NT2/D1 (cell line): Measurements from ENCODE around the gene TEAD1.

Experiments used
- DNase-seq: peaks from one replicate; pipeline ENCODE4 v3.0.0-alpha.2; 2011; ENCODE audit warnings: low read depth, low spot score
- H3K27me3 ChIP-seq: 2 replicates; pipeline ENCODE4 v1.6.0; 2011; ENCODE audit warnings: mild to moderate bottlenecking; ENCODE audit not compliant: insufficient read length, insufficient read depth
- H3K36me3 ChIP-seq: 2 replicates; pipeline ENCODE4 v1.6.1; 2011; ENCODE audit warnings: mild to moderate bottlenecking, low read length, mixed read lengths; ENCODE audit not compliant: insufficient read depth, insufficient read length
- H3K4me1 ChIP-seq: 2 replicates; pipeline ENCODE4 v1.5.1; 2011; ENCODE audit not compliant: insufficient read depth, insufficient read length
- H3K4me3 ChIP-seq: 2 replicates; pipeline ENCODE4 v1.5.1; 2011; ENCODE audit warnings: low read depth; ENCODE audit not compliant: insufficient read length
- H3K9ac ChIP-seq: 2 replicates; pipeline ENCODE4 v1.6.0; 2011; ENCODE audit warnings: low read depth; ENCODE audit not compliant: insufficient read length
- H3K9me3 ChIP-seq: 2 replicates; pipeline ENCODE4 v1.5.1; 2011; ENCODE audit warnings: mild to moderate bottlenecking, low read length; ENCODE audit not compliant: insufficient read depth
- SUZ12 ChIP-seq: IDR thresholded peaks from 2 replicates; pipeline ENCODE4 v1.6.1; 2011; ENCODE audit not compliant: insufficient read length, insufficient read depth; ENCODE audit errors: extremely low read depth
- YY1 ChIP-seq: IDR thresholded peaks from 2 replicates; pipeline ENCODE4 v1.6.1; 2011; ENCODE audit not compliant: insufficient read length, insufficient read depth
- ZNF274 ChIP-seq: IDR thresholded peaks from 2 replicates; pipeline ENCODE4 v1.6.1; 2011; ENCODE audit warnings: mild to moderate bottlenecking, low read depth, low read length

TEAD1 gene

DNA sequence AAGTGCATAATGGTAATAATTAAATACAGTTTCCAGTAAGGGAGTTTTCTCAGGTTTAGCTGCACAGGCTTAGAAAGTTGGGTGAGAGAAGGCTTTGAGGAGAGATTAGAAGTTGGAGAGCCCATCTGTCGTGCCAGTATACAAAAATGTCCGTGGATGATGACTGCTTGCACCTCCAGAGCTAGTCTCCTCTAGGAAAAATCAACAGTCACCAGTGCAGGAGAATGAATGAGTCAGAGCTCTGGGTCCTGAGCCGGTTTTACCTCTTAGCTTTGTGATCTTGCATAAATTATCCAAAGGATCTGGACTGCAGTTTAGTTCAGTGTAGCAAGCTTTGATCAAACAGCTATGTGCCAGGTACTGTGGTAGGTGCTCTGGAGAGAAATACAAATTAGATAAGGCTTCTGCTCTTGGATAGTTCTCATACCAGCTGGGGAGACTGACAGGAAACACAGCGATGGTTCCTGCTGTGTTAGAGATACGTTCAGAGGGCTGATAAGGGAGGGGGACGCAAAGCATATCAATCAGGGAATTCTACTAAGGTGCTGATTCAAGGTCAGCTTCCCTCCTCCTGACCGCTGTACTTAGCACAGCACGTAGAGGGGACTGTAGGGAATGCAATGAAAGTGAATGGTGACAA is 125.9 kb downstream of the TEAD1 start:
- no peak for DNase-seq
- Histone ChIP-seq H3K4me1 (peaks cover 7% of the 10 kb centered on the region), H3K9me3 (no peaks in the 10 kb centered on the region), H3K9ac (peak overlapping the region; percentile 14), H3K36me3 (peaks cover 3% of the 10 kb centered on the region), H3K4me3 (no peak overlapping the region), H3K27me3 (no peaks in the 10 kb centered on the region)
- TF ChIP-seq ZNF274 (no peak), SUZ12 (no peak), YY1 (no peak)

DNA sequence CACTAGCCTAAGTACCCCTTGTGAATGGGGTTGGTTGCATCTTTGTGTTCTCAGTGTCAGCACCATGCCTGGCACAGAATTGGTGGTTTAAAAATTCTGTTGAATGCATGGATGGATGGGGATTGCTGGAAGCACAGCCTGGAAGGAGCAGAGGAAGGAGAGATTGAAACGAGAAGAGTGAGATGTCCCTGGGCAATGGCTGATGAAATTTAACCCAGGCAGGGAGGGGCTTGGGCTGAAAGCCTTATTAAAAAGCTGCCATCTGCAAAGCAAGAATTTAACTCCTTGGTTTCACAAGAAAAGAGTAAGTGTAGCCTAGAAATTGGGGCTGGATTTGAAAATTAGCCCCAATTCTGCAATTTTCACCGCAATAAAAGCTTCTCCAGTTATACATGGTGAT is 126.7 kb downstream of the TEAD1 start:
- no peak overlapping the region for H3K9ac ChIP-seq
- H3K27me3 ChIP-seq, result no peaks in the 10 kb centered on the region
- no peak overlapping the region for H3K4me3 ChIP-seq
- no peaks in the 10 kb centered on the region for H3K9me3 ChIP-seq
- H3K4me1 ChIP-seq, result peaks cover 7% of the 10 kb centered on the region
- H3K36me3 ChIP-seq, result peaks cover 1% of the 10 kb centered on the region
- no peak for DNase-seq
- no peak for TF ChIP-seq SUZ12
- TF ChIP-seq ZNF274, result no peak
- no peak for TF ChIP-seq YY1

DNA sequence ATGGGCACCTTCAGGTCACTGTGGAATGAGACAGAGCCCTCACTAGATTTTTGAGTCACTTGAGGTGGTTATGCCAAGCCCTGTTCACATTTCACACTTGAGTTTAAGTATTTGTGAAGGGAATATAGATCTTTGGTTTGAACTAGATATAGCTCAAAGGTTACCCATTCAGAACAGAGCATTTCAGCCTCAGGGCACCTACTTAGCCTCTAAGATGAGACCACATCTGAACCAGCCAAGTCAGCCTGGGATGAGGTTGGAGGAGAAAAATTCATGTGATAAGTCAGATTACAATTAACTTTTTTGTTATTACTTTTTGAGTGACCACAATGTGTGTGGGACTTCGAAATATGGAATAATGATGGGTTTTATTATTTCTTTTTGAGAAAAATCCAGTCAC is 127.8 kb downstream of the TEAD1 start:
- H3K9me3 ChIP-seq, result no peaks in the 10 kb centered on the region
- H3K4me1 ChIP-seq, result peaks cover 7% of the 10 kb centered on the region
- peaks cover 5% of the 10 kb centered on the region for H3K36me3 ChIP-seq

DNA sequence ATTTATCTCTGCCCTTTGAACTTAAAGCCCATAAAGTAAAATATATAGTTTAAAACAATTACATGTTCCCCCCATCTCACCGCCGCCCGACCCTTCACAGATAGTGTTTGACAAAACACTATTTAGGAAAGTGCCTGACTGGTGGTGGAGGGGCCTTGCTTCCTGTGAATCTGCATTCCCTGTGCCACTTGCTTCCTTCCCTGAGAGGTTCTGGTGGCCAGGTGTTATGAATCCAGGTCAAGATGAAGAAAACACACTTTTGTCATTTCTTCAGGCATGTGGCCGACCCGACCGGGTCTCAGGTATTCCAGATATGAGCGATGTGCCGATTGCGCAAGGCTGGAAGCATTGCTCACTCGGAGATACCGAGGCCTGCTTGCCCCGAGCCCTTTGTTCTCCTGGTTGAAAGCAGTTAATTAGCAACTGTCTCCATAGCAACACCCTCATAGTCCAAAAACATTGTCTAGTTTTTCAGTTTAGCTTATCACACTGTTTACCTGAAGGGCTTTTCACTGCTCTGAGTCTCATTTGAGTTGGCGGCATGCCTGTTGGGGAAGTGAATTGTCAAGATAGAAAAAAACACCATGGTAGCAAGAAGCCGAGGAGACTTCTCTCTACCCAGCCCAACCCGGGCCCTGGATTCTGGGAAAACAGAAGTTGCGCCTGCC is 128.3 kb downstream of the TEAD1 start:
- Histone ChIP-seq H3K27me3 (no peaks in the 10 kb centered on the region), H3K9ac (no peak overlapping the region), H3K4me1 (peaks cover 7% of the 10 kb centered on the region), H3K9me3 (no peaks in the 10 kb centered on the region), H3K4me3 (no peak overlapping the region), H3K36me3 (peaks cover 5% of the 10 kb centered on the region)
- no peak for TF ChIP-seq YY1
- DNase-seq, result no peak

More for the DNA sequence above, 127.8 kb downstream of the TEAD1 start:
- Histone ChIP-seq H3K4me3 (no peak overlapping the region), H3K9ac (no peak overlapping the region), H3K27me3 (no peaks in the 10 kb centered on the region)
- TF ChIP-seq ZNF274, result no peak
- no peak for TF ChIP-seq SUZ12
- no peak for TF ChIP-seq YY1
- DNase-seq, result no peak

DNA sequence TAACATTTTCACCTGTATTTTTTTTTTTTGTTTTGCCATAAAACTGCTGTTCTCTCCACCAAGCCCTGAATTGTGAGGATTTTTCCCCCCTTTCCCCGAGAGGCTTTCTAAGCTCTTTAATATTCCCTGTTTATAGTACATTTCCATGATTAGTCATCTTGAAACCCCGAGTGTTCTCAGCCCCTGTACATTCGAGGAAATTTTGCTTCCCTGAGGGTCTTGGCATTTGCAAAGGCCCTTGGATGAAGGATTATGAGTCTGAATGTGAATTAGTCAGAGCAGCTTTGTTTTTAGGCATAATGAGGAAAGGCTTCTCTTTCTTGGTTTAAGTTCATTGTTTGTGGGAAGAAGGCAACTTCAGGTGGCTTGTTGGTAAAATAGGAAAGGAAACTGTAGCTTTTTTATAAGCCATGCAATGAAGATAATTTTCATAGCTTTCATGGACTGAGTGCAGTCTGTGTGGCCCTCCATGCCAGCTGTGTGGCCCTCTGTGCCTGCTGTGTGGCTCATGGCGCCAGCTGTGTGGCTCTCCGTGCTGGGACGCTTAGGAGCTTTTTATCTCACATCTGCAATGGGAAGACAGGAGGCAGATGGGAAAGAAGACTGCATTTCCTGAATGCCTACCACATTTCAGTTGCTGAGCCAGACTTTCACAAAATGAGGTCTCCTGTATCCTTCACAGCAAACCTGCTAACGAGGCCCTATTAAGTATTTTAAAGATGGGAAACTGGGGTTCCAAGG is 129.0 kb downstream of the TEAD1 start:
- DNase-seq, result no peak
- Histone ChIP-seq H3K9me3 (no peaks in the 10 kb centered on the region), H3K4me3 (no peak overlapping the region), H3K36me3 (peaks cover 5% of the 10 kb centered on the region), H3K4me1 (peaks cover 7% of the 10 kb centered on the region), H3K27me3 (no peaks in the 10 kb centered on the region), H3K9ac (no peak overlapping the region)
- no peak for TF ChIP-seq YY1
- TF ChIP-seq ZNF274, result no peak
- no peak for TF ChIP-seq SUZ12

DNA sequence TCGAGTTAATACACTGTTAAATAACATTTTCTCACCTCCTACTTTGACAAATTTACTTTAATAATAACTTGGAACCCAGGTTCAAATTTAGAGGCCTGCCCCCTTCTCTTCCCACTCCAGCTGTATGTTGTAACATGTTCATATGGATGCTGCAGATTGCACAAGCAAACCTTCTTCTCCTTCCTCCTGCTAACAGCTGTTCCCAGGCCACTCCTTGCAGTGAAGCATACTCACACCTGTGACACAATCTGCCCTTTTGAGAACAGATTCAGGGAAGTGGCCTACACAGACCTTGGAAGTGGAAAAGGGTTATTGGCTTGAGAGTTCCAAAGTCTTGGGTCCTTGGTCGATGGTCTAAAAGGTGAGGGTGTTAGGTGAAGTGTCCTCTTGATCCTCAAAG is 131.9 kb downstream of the TEAD1 start:
- Histone ChIP-seq H3K4me3 (no peak overlapping the region), H3K4me1 (peaks cover 7% of the 10 kb centered on the region), H3K9ac (no peak overlapping the region), H3K36me3 (peaks cover 9% of the 10 kb centered on the region), H3K9me3 (no peaks in the 10 kb centered on the region), H3K27me3 (no peaks in the 10 kb centered on the region)
- DNase-seq, result no peak
- TF ChIP-seq ZNF274, result no peak
- TF ChIP-seq YY1, result no peak
- no peak for TF ChIP-seq SUZ12

DNA sequence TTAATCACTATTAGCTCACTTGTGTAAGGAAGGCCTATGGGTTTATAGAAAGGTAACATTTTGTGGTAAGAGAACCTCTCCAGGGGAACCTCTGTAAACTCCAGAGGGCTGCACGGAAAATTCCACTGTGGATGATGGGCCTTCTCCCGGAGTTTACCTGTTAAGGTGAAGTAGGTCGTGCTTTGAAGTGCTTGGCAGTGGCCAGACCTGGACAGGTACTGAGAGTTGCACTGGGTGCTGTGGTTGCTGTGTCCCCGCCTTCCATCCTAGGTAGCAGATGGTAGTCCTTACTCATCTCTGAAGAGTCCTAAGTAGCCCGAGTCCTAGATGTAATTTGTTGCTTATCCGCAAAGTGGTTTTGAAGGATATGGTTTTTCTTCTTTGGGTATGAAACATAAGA is 133.4 kb downstream of the TEAD1 start:
- Histone ChIP-seq H3K4me1 (peaks cover 1% of the 10 kb centered on the region), H3K27me3 (no peaks in the 10 kb centered on the region), H3K4me3 (no peak overlapping the region), H3K9me3 (no peaks in the 10 kb centered on the region), H3K36me3 (peaks cover 9% of the 10 kb centered on the region), H3K9ac (no peak overlapping the region)
- DNase-seq, result no peak
- TF ChIP-seq SUZ12 (no peak), YY1 (no peak), ZNF274 (no peak)
